GM21381 (cell line): ENCODE measurements around the gene ZBTB40.

Experiments
- ATAC-seq: cut with Tn5 transposase; IDR thresholded peaks from one replicate; pipeline ENCODE4 v1.9.1; 2021; ENCODE audit warnings: mild to moderate bottlenecking, moderate library complexity; ENCODE audit not compliant: unreplicated experiment

ZBTB40 gene

DNA sequence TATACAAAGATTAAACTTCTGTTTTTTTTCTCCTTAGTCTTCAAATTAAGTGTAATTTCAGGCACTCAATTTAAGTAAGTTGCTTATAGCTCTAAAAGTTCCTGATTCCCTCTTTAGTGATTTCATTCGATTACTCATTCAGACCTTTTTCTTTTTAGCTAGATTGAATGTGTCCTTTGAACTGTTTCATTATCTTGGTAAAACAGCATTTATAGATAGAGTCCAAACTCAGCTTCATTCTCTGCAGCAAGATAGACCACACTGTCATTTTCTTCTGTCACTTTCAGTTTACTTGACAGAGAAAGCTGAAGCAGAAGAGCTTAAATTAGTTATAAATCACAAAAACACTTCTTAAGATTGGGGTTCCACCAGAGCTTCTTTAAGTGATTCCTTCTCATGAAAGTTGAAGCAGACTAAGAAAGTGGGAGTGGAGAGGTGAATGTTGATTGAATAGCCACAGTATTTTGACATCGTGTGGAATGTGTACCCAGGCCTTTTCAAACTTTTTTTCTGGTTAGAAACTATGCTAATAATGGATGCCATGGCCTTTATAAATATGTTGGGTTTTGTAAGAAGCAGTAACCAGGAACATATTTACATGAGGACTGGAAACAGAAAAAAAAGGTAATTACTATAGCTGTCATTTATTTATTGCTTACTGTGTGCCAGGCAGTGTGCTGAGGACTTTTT, 52.2 kb downstream of the ZBTB40 start:
- no peak for ATAC-seq

DNA sequence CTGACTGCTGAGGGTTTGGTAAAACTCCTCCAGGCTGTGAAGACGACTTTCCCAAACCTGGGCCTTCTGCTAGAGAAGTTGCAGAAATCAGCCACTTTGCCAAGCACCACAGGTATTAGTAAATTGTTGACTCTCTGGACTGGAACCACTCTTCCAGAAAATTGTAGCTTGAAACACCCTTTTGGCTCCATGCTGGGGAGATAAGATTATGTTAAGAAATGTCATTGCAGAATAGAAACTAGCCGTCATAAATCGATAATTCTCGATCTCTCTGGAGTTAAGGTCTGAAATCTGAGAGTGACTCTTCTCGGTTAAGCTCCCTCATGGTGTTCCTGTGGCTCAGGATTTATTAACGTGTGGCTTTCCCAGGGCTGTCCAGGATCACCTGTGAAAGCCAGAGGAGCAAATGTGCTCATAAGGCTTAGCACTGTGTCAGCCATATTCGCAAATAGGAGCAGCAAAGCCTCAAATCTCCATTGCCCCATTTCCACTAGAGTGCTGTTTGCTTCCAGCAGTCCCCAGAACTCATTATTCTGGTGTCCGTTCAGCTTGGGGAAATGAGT, 54.6 kb downstream of the ZBTB40 start:
- no peak for ATAC-seq

DNA sequence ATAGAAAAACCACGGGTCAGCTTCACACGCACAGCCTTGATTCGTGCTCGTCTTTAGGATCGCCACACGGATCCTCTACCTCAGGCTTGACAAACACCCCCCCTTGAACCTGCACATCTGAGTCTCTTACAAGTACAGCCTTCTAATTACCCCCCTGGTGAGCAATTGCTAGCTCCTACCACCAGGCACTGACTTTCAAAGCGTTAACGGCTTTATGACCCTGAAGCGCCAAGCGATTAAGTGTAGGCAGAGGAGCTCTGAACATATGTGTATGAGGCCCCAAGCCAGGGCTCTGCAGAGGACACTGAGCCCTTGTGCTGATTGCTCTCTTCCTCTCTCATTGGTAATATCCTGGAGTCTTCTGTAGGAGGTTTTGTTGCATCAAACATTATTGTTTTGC, 55.9 kb downstream of the ZBTB40 start:
- ATAC-seq, result no peak

DNA sequence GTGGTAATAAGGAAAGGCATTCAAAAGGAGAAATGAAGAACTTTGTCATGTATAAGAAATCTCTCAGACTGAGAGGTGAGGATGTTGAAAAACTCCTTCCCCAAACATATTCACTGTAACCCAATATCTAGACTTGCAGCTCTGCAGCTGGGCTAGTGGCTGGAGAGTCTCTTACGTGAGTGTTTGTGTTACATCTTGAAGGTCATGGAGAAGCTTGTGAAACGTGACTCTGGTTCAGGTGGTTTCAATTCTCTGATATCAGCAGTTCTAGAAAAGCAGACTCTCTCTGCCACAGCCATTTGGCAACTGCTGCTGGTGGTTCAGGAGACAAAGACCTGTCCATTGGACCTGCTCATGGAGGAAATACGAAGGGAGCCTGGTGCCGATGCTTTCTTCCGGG, 56.7 kb downstream of the ZBTB40 start:
- ATAC-seq, result no peak

DNA sequence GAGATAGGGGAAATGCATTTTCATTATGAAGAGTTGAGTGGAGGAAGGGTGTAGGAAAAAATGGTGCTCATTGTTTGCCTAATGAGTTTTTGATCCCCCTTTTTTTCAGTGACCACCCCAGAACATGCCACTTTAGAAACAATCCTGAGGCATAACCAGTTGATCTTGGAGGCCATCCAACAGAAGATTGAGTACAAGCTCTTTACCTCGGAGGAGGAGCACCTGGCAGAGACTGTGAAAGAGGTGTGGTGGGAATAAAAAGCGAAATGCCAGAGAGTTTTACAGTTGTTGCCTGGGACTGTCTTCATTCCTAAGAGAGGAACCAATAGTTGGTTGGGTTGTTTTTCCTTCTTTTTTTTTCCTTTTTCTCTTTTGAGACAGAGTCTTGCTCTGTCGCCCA, 57.3 kb downstream of the ZBTB40 start:
- no peak for ATAC-seq

DNA sequence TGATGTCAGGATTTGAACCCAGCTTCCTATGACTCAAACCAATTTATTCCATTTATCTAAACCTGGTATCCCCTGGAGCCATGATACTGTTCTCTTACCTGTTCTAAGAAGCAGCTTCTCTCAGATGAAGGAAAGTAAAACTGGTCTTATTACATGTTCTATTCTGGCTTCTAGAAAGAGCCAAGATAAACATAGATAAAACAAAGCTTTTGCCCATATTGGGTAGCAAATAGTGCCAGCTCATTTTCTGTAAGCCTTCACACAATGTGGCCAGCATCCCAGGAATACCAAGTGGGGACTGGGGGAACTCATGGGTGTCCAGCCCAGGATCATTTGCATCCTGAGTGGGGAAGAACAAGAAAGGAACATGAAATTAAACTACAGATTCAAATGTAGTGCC, 58.2 kb downstream of the ZBTB40 start:
- no peak for ATAC-seq

DNA sequence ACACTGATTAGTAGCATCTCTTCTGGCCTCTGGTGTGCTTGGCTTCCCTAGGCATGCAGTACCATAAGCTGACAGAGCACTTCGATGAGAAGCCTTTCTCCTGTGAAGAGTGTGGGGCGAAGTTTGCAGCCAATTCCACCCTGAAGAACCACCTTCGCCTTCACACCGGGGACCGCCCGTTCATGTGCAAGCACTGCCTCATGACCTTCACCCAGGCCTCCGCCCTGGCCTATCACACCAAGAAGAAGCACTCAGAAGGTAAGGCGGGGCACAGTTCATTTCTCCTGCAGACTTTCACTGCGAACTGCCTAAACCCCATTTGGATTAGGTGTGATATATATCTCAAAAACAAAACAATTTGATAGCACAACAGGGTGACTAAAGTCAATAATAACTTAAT, 61.2 kb downstream of the ZBTB40 start:
- ATAC-seq, result no peak

DNA sequence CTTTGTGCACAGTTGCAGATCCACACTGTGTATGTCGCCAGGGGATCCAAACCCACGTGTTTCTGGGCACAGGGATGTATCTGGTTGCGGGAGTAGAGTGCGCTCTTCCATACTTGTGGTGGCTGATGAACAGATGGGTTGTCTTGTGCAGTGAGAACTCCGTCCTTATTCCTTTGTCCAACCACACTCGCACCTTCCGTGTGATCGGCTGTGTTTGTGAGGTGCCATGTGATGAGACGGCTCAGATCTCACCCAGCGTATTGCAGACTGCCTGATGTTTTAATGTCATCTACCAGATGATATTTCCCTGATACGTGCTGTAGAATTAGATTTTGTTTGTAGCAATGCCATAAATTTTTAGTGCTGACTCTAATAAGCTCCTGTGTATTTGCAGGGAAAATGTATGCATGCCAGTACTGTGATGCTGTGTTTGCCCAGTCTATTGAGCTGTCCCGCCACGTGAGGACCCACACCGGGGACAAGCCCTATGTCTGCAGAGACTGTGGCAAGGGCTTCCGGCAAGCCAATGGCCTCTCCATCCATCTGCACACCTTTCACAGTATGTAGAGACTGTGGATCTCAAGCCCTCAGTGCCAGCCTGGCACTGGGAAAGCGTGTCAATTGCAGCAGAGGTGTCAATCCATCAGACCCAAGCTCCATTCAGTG, 65.4 kb downstream of the ZBTB40 start:
- ATAC-seq, result no peak

DNA sequence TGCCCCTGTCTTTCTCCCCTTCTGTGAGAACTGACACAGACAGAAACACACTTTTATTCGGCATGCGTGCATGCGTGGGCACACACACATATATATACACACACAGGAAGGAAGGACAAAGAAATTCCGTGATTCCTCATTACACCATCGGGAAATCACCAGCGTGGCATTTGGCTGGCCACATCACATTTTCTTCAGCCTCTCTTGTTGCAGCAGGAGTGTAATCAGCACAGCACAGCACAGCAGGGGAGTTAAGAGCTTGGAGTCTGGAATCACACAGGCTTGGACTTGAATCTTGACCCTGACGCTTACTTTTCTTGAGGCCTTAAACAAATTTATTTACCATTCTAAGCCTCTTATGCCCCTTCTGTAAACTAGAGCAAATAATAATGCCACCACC, 66.3 kb downstream of the ZBTB40 start:
- ATAC-seq, result no peak

DNA sequence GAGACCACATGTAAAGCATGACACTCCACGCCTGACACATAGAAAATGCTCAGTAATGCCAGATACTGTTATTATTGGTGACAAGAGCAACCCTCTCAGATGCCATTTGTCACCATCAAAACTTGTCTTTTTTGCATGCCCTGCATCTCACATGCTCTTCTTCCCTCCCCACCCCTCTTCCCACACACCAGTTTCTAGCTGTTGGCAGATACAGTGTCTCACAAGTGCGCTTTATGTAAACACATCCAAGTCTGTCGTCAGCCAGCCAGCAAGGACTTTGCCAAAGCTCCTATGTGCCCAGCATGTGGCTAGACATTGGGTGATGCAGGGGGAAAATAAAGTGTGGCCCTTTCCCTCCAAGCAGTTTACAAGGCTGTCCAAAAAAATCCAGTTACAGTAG, 66.7 kb downstream of the ZBTB40 start:
- no peak for ATAC-seq

DNA sequence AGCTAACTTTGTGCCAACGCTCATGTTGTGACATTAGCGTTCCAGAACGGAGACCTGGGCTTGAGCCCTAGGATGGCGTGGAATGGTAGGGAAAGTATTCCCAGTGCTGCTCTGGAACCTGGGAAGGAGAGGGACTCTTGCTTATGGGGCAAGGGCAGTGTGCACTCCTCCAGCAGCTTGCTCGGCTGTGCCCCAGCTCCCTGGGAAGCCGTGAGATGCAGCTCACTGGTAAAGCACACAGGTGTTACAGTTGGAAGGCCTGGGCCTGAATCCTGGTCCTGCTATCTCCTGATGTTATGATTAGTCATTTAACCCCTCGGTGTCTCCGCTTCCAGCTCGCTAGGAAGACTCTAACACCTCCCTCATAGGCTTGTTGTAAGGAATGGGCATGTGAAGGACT, 69.2 kb downstream of the ZBTB40 start:
- no peak for ATAC-seq

DNA sequence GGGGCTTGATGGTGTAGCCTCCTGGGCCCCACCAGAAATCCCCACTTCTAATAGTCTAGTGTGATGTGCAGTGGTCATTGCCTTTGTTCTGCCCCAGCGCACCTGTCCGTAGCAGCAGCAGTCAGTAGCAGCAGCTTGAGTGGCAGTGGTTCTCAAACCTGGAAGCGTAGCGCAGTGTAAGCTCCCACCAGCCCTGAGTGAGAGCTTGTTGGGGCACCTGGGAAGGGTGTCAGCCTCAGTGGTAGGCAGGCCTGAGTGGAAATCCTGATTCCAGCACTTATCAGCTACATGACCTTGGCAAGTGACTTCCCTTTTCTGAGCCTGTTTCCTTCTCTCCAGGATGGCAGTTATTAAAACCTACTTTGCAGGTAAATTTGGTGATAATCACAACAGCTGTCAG, 70.0 kb downstream of the ZBTB40 start:
- no peak for ATAC-seq

DNA sequence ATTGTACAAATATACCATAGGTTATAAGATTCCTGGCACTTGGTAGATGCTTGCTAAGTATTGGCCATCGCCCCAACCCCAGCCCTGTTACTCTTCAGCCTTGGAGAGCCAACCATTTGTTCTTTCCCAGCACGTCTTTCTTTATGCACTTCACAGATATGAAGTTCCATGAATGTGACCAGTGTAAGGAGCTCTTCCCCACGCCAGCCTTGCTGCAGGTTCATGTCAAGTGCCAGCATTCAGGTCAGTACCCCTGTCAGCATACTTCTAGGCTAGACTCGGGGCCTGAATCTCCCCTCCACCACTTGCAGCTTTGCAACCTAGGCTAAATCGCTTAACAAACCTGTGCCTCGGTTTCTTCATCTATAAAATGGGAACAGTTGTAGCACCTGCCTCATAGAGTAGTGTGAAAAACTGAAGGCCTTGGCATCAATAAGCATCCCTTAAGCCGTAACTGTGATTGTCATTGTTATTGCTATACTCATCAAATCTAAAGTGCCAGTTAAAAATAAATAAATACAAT, 70.6 kb downstream of the ZBTB40 start:
- ATAC-seq, result no peak

DNA sequence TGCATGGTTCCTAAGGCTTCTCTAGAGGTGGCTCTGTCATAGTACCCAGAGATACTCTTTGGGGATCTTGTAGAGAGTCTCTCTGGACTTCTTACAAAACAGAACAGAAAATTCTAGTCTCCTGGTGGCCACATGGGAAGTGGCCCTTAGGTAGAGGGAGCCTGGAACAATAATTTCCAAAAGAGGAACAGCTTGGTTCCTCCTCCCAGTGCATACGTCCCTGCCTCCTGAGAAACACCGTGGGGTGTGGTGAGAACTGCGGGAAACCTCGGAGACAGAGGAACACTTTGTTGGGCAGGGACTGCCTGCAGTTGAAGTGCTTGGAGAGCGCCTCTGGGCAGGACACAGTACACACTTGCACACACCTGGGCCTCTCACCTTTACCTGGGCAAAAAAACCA, 72.8 kb downstream of the ZBTB40 start:
- no peak for ATAC-seq

DNA sequence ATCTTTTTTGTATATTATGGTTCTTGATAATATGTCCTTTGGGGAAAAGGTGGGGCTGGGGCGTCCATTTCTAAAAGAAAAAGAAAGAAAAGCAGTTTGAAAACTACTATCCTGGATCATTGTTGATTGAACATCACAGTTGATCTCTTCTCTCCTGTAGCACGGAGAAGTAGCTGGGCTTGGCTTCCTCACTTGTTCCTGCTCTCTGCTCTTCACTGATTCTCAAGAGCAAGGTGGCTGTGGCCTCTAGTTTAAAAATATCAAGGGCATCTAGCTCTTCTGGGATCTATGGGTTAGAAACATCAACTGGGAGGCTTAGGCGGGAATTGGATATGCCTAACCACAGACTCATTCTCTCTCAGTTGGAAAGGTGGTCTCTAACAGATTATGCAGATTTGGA, 73.6 kb downstream of the ZBTB40 start:
- ATAC-seq, result no peak

DNA sequence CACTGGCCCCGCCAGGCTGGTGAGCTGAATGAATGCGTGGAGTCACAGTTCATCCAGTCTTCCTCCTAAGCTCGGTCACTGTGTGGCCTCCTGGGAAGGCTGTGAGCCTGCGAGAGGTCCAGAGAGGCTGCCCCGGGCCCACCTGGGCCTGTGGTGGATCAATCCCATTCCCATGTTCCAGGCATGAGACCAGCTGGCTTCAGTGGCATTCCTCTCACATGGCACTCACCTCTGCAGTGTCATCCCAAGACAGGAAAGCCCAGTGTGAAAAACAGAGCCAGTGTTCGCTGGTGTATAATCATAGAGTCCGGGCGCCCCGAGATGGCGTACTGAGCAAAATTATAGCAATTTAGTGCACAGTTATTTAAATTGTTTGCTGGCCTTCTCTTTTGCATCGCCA, 74.0 kb downstream of the ZBTB40 start:
- ATAC-seq, result no peak

DNA sequence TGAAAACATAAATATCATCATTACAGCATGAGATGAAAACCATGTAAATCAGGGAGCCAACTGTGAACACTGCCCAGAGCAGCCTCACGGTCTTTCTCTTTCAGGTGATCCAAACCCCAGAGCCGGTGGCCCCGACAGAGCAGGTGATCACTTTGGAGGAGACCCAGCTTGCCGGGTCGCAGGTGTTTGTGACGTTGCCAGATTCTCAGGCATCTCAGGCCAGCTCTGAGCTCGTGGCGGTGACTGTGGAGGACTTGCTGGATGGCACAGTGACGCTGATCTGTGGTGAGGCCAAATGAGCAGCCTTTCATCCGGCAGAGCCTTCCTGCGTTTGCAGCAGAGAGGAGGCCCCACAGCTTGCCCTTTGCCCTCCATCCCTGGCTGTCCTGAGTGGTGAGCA, 74.4 kb downstream of the ZBTB40 start:
- ATAC-seq, result no peak

DNA sequence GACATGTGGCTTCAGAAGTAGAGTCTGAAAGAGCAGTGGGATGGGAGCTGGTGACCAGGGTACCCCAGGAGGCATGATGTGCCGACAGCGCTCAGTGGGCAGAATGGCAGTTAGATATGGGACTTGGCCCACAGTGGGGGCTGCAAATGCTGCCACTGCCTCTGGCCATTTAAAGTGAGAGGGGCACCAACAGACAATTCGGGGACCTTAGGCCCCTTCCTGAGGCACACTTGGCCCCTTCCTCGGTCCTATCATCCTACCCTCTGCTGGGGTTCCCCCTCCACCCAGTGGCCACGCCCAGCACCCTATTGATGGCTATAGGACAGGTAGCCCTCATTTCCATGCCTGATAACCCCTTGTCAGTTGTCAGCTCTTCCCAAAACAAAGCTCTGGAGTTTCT, 75.0 kb downstream of the ZBTB40 start:
- no peak for ATAC-seq

DNA sequence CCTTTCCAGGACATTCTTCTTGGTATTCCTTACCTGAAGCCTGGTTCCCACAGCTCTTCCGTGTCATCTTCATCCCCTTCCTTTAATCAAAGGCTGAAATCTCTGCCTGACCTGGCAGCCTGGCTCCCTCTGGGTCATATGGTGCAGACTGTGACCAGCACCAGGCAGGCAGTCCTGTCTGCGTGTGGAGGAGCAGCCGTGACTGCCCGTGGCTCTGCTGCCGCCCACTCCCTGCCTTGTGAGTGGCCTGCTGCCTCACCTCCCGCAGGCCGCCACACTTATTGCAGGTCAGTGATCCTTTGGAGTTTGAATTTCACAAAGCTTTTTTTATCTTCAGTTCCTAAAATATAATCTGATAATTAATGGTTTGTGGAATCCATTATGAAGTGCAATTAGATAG, 75.5 kb downstream of the ZBTB40 start:
- no peak for ATAC-seq

DNA sequence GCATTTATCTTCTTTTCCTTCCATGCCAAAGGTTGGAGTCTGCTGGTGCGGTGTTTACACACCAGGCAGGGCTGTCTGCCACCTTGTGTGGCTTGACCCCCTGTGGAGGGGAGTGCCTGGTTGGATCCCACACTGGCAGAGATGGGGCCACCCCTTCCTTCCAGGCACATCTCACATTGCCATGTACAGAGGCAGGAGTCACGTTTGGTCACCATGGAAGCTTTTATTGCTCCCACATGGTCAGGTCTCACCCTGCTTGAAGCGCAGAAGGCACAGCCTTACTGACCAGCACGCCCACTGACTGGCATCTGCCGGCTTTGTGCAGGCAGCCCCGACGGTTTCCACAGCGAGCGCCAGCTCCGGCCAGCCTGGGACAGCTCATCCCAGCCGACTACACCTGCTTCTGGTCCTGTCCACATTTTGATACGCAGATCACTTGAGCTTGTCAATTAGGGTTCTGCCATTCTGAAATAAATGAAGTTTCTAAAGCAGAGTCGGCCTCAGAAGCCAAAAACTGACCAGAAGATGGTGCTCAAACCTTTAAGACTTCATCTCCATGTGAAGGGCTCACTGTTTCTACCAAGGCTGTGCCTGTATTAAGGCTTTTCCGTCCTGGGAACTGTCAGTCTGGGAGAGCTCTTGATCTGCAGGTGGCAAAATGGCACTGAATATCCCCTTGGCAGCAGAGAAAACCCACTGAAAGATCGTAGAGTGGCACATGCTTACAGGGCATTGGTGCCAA, 76.1 kb downstream of the ZBTB40 start:
- ATAC-seq, result no peak

DNA sequence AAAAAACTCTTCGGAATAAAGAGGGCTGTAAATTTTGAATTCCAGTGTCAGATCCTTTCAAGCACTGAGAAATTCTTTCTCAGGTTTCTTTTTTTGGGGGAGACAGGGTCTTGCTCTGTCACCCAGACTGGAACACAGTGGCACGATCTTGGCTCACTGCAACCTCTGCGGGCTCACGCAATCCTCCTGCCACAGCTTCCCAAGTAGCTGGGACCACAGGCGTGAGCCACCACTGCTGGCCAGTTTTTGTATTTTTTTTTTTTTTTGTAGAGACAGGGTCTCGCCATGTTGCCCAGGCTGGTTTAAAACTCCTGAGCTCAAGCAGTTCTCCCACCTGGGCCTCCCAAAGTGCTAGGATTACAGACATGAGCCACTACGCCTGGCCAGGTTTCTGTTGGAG, 76.8 kb downstream of the ZBTB40 start:
- no peak for ATAC-seq
